ENCODE results near the gene MRPL14.

DNA sequence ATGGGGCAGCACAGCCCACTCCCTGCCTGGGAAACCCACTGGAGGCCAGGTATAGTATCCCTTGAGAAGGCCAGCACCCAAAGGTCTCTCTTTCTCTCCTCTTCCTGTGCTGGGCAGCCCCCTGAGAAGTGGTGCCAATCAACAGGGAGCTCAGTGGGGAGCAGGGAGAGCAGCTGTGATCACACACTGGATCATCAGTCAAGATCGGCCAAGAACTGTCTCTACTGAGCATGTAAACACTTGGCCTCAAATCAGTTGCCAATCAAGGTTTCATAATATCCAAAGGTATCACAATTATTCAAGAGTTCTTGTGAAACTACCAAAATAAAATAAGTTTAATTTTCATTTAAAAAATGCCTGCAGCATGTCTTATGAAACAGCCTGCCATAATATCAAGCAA lies 18.8 kb downstream of the MRPL14 start:
- no peak for TF ChIP-seq CTCF (conservative IDR thresholded peaks at IDR 0.05; ENCODE audit: low read depth, low read length)
- TF ChIP-seq RFX5 (IDR thresholded peaks at IDR 0.05; ENCODE audit: low read depth, low read length), result no peak
- TF ChIP-seq POLR2A (IDR thresholded peaks at IDR 0.05; ENCODE audit: low read depth, low read length), result no peak
- no peak for TF ChIP-seq FOS (IDR thresholded peaks at IDR 0.05; ENCODE audit: low read depth, low read length)
- TF ChIP-seq SMC3 (IDR thresholded peaks at IDR 0.05; ENCODE audit: low read depth, low read length), result no peak
- TF ChIP-seq, protein P1, sequence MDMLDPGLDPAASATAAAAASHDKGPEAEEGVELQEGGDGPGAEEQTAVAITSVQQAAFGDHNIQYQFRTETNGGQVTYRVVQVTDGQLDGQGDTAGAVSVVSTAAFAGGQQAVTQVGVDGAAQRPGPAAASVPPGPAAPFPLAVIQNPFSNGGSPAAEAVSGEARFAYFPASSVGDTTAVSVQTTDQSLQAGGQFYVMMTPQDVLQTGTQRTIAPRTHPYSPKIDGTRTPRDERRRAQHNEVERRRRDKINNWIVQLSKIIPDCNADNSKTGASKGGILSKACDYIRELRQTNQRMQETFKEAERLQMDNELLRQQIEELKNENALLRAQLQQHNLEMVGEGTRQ (IDR thresholded peaks at IDR 0.05; ENCODE audit: low read depth, low read length), result no peak

Data from IMR-90 (cell line).